CD4-positive, alpha-beta T cell treated with Interleukin-12 subunit alpha and Interleukin-12 subunit beta, for 1 hour (primary cell): Measurements from ENCODE around the gene SH3GLB2.
"Not testable (repeated sequence)": the region's sequence is repeated elsewhere in the genome, so short reads cannot be mapped to it uniquely, and the experiment has no call there.

ENCODE experiments used
- DNase-seq: peaks from one replicate; pipeline ENCODE4 v3.0.0-alpha.2; 2020

Gene SH3GLB2

DNA sequence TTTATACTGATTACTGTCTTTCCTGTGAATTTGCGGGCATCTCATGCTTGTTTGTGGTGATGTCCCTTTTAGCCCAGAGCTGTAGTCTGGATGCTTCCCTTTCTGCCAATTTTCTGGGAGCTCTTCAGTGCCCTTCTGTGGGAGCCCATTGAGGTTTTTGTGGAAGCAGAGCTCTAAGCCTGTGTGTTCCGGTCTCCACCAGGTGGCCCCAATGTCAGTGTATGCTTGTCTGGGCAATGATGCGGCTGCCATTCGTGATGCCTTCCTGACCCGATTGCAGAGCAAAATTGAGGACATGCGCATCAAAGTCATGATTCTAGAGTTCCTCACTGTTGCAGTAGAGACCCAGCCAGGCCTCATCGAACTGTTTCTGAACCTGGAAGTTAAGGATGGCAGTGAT, 35.1 kb downstream of the SH3GLB2 start:
- no peak for DNase-seq

DNA sequence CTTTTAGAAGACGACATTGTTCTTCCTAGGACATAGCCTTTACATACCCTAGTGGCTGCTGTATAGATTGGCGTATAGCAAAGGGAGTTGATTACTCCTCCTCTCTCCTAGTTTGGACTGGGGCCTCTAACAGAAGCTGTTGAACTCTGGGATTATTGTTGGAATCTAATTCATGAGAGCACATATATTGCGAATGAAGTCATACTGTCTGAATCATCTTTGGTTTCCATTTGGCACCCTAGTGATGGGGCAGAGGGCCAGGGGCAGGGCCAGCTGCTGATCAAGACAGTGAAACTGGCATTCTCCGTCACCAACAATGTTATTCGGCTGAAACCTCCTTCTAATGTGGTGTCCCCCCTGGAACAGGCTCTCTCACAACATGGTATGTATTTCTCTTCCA, 40.3 kb downstream of the SH3GLB2 start:
- DNase-seq = no peak

DNA sequence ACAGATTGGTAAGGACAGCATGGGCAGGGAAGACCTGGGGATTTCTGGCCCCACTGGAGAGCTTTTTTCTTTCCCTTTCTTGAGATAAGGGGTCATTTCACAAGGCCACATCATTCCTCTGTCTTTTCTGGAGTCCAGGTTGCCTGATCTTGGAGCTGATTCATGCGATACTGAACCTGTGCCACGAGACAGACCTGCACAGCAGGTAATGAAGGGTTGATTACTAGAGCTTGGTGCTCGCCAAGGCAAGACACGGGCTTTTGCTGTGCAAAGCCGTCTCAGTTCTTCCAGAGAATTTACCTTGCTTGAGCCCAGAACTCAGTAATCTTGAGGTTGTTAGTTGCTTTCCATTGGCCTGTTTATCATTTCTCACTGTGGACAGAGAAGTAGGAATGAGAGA, 41.5 kb downstream of the SH3GLB2 start:
- DNase-seq = no peak

DNA sequence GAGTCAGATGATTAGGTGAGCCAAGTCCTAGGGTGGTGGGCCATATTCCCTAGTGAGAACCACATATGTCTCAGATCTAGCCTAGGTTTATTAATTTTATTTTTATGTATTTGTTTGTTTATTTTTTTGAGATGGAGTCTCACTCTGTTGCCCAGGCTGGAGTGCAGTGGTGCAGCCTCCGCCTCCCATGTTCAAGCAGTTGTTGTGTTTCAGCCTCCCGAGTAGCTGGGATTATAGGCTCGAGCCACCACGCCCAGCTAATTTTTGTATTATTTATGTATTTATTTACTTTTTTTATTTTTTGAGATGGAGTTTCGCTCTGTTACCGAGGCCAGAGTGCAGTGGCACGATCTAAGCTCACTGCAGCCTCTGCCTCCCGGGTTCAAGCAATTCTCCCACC, 44.6 kb downstream of the SH3GLB2 start:
- DNase-seq = no peak

DNA sequence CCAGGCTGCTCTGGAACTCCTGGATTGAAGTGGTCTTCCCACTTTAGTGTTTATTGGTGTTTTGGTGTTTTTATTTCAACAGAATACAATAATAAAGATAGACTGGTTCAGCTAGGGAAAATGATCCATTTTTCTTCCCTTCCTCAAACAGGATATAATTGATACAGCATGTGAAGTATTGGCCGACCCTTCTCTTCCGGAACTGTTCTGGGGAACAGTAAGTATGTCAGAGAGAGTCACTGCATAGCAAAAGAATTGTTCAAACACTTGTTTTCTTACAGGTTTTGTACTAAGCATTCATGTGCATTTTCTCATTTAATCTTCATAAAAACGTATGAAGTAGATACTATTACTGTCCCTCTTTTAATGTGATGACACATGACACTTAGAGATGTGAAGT, 49.0 kb downstream of the SH3GLB2 start:
- no peak for DNase-seq

DNA sequence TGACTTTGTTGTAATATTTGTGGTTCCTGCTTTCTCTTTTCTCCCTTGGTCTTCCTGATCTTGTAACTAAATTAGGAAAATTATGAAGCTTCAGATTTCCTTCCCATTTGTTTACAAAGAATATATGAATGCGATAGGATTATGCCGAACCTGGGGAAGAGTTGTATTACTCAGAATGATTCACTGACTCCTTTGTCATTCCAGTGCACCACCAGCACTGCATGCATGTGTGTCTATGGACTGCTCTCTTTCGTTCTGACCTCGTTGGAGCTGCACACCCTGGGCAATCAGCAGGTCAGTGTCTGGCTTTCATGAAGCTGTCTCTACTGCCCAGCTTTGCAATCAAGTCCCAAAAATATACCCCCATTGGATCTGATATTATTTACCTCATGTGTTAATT, 55.2 kb downstream of the SH3GLB2 start:
- no peak for DNase-seq

DNA sequence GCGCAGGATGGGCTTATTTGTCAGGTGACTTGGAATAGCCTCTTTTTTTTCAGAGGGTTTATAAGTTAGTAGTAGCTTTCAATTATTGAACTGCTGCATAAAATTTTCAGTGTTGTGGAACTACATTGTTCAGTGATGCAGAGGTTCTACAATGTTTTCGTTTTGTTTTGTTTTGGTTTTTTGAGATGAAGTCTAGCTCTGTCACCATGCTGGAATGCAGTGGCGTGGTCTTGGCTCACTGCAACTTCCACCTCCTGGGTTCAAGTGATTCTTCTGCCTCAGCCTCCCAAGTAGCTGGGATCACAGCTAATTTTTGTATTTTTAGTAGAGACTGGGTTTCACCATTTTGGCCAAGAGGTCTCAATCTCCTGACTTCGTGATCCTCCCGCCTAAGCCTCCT, 58.6 kb downstream of the SH3GLB2 start:
- no peak for DNase-seq

DNA sequence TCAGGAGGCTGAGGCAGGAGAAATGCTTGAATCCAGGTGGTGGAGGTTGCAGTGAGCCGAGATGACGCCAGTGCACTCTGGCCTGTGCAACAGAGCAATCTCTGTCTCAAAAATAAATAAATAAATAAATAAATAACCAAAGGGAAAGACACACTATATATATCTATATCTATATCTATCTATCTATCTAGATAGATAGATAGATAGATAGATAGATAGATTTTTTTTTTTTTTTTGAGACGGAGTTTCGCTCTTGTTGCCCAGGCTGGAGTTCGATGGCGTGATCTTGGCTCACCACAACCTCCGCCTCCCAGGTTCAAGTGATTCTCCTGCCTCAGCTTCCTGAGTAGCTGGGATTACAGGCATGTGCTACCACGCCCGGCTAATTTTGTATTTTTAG, 66.7 kb downstream of the SH3GLB2 start:
- not testable (repeated sequence) for DNase-seq
